Endothelial cell (in vitro differentiated cells): ENCODE measurements around the gene TAPBPL. TPM values are rescaled to one million over a fixed set of nuclear protein-coding genes. Genes with fewer than 3 reads are reported as not detected.
"Not testable (repeated sequence)": the region's sequence is repeated elsewhere in the genome, so short reads cannot be mapped to it uniquely, and the experiment has no call there.

ENCODE experiments used
- DNase-seq: peaks from one replicate; pipeline ENCODE4 v3.0.0; 2021; ENCODE audit warnings: low spot score
- H3K27ac Mint-ChIP-seq: one replicate; pipeline ENCODE4 v1.8.0; 2021; ENCODE audit warnings: mixed read lengths, inconsistent platforms; ENCODE audit not compliant: unreplicated experiment
- H3K27me3 Mint-ChIP-seq: one replicate; pipeline ENCODE4 v1.8.0; 2021; ENCODE audit warnings: mild to moderate bottlenecking, moderate library complexity, mixed read lengths, inconsistent platforms; ENCODE audit not compliant: unreplicated experiment
- H3K36me3 Mint-ChIP-seq: one replicate; pipeline ENCODE4 v1.8.0; 2021; ENCODE audit warnings: mild to moderate bottlenecking, low read depth, mixed read lengths, inconsistent platforms; ENCODE audit not compliant: unreplicated experiment
- H3K4me1 Mint-ChIP-seq: one replicate; pipeline ENCODE4 v1.8.0; 2021; ENCODE audit warnings: mild to moderate bottlenecking, mixed read lengths, inconsistent platforms; ENCODE audit not compliant: unreplicated experiment
- H3K4me3 Mint-ChIP-seq: one replicate; pipeline ENCODE4 v1.8.0; 2021; ENCODE audit warnings: mild to moderate bottlenecking, mixed read lengths, inconsistent platforms; ENCODE audit not compliant: unreplicated experiment
- H3K9me3 Mint-ChIP-seq: one replicate; pipeline ENCODE4 v1.8.0; 2021; ENCODE audit warnings: mixed read lengths, inconsistent platforms; ENCODE audit not compliant: unreplicated experiment
- CTCF ChIP-seq: fragments of 200-600 bp; sonication (generic); IDR thresholded peaks from one replicate; pipeline ENCODE4 v1.5.0; 2021; ENCODE audit warnings: antibody characterized with exemption; ENCODE audit not compliant: unreplicated experiment
- total RNA-seq: library from RNA; stranded (reverse); fragmentation: NEBNext Ultra II Directional; extraction: Animal tissue kit (Norgen Biotek cat#: 25700); gene quantifications from one replicate; pipeline ENCODE4 v1.2.1, GENCODE V29; 2021; ENCODE audit not compliant: unreplicated experiment

The TAPBPL gene
- total RNA-seq, 1 donor from 2014 or later, result 2.8 TPM

- H3K27ac Mint-ChIP-seq, result no peak overlapping the region
These were observed 43.1 kb downstream of the TAPBPL start for GRCh38 chr12:6494968-6495367.

GRCh38 chr12:6497291-6497690, 45.4 kb downstream of the TAPBPL start:
- Mint-ChIP-seq H3K4me1 (peaks cover 15% of the 10 kb centered on the region), H3K27ac (peak overlapping the region; percentile 96)
- H3K4me3 Mint-ChIP-seq, DNase-seq, H3K9me3 Mint-ChIP-seq, H3K27me3 Mint-ChIP-seq, H3K36me3 Mint-ChIP-seq: not testable (repeated sequence)

More at GRCh38 chr12:6494968-6495367, 43.1 kb downstream of the TAPBPL start:
- Mint-ChIP-seq H3K9me3 (no peaks in the 10 kb centered on the region), H3K27me3 (peaks cover 7% of the 10 kb centered on the region), H3K4me3 (no peak overlapping the region), H3K4me1 (peaks cover 20% of the 10 kb centered on the region), H3K36me3 (peaks cover 4% of the 10 kb centered on the region)
- no peak for TF ChIP-seq CTCF
- no peak for DNase-seq

GRCh38 chr12:6500466-6500865, 48.6 kb downstream of the TAPBPL start:
- H3K27ac Mint-ChIP-seq, result no peak overlapping the region
- TF ChIP-seq CTCF, result no peak
- peaks cover 4% of the 10 kb centered on the region for H3K4me1 Mint-ChIP-seq
- H3K9me3 Mint-ChIP-seq, result no peaks in the 10 kb centered on the region
- no peaks in the 10 kb centered on the region for H3K27me3 Mint-ChIP-seq
- DNase-seq, result no peak
- peaks cover 4% of the 10 kb centered on the region for H3K36me3 Mint-ChIP-seq
- no peak overlapping the region for H3K4me3 Mint-ChIP-seq

GRCh38 chr12:6507102-6507998, 55.5 kb downstream of the TAPBPL start:
- no peaks in the 10 kb centered on the region for H3K9me3 Mint-ChIP-seq
- no peak for TF ChIP-seq CTCF
- peaks cover 6% of the 10 kb centered on the region for H3K4me1 Mint-ChIP-seq
- DNase-seq, result no peak
- peaks cover 2% of the 10 kb centered on the region for H3K27me3 Mint-ChIP-seq
- peak overlapping the region; percentile 22 for H3K27ac Mint-ChIP-seq
- peak overlapping the region; percentile 38 for H3K4me3 Mint-ChIP-seq
- H3K36me3 Mint-ChIP-seq, result peaks cover 4% of the 10 kb centered on the region

GRCh38 chr12:6508087-6508486, 56.2 kb downstream of the TAPBPL start:
- no peak for DNase-seq
- no peak overlapping the region for H3K27ac Mint-ChIP-seq
- H3K4me1 Mint-ChIP-seq, result peaks cover 6% of the 10 kb centered on the region
- peaks cover 11% of the 10 kb centered on the region for H3K36me3 Mint-ChIP-seq
- no peak for TF ChIP-seq CTCF
- peaks cover 2% of the 10 kb centered on the region for H3K27me3 Mint-ChIP-seq
- no peaks in the 10 kb centered on the region for H3K9me3 Mint-ChIP-seq
- no peak overlapping the region for H3K4me3 Mint-ChIP-seq

Other genes with a start within 250 kb of the TAPBPL start
- gene PLEKHG6, start 141.4 kb upstream of the TAPBPL start, total RNA-seq, result 1.9 TPM
- gene TNFRSF1A, start 110.0 kb upstream of the TAPBPL start, total RNA-seq, result 125 TPM
- 2.2 TPM for gene SCNN1A, start 76.5 kb upstream of the TAPBPL start, total RNA-seq
- gene LTBR, start 67.9 kb upstream of the TAPBPL start, total RNA-seq, result 40.3 TPM
- not detected for gene CD27, start 7.1 kb upstream of the TAPBPL start, total RNA-seq
- 5.5 TPM for gene VAMP1, start 18.6 kb downstream of the TAPBPL start, total RNA-seq
- 168 TPM for gene MRPL51, start 41.2 kb downstream of the TAPBPL start, total RNA-seq
- 25.3 TPM for gene NCAPD2, start 42.1 kb downstream of the TAPBPL start, total RNA-seq
- 2,393 TPM for gene GAPDH, start 82.5 kb downstream of the TAPBPL start, total RNA-seq
- gene IFFO1, start 104.0 kb downstream of the TAPBPL start, total RNA-seq, result 82.2 TPM
- 37.5 TPM for gene NOP2, start 116.2 kb downstream of the TAPBPL start, total RNA-seq
- 334 TPM for gene CHD4, start 155.3 kb downstream of the TAPBPL start, total RNA-seq
- 2.7 TPM for gene LPAR5, start 183.9 kb downstream of the TAPBPL start, total RNA-seq
- 19.3 TPM for gene ACRBP, start 195.4 kb downstream of the TAPBPL start, total RNA-seq
- 41.3 TPM for gene ING4, start 211.1 kb downstream of the TAPBPL start, total RNA-seq
- 85.2 TPM for gene ZNF384, start 237.3 kb downstream of the TAPBPL start, total RNA-seq
- 2.0 TPM for gene PIANP, start 248.8 kb downstream of the TAPBPL start, total RNA-seq